GM21576 (cell line): ENCODE measurements around the gene TLCD1.

ENCODE experiments used
- ATAC-seq: cut with Tn5 transposase; IDR thresholded peaks from one replicate; pipeline ENCODE4 v1.9.1; 2021; ENCODE audit warnings: mild to moderate bottlenecking, moderate library complexity; ENCODE audit not compliant: unreplicated experiment

The TLCD1 gene

DNA sequence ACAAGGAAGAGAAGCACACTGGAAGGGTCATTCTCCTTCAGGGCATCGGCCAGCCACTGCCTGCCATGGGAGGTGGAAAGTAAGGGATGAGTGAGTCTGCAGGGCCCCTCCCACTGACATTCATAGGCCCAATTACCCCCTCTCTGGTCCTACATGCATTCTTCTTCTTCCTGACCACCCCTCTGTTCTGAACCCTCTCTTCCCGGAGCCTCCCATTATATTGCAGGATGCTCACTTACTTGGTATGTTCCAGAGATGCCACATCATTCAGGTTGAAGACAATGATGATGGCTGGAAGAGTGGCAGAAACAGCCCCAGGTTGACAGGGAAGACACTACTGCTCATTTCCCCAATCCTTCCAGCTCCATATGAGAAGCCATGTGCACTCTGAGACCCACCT is 10.8 kb downstream of the TLCD1 start:
- no peak for ATAC-seq

DNA sequence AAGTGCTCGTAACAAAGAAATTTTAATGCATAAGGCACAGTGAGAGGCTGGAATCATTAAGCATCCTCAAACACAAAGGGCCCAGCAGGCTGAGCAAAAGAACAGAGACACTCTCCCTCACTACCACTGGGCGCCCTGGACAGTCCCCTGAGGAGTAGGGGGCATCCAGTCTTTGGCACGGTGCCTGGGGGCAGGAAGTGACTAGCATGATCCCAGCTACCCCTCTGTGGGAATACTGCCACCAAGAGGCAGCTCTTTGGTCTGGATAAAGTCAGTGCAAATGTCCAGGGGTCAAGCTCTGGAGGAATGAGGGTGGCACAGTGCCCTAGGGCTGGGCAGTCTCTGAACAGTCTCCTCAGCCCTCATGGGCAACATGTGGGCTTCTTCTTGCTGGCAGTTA is 11.8 kb downstream of the TLCD1 start:
- ATAC-seq = no peak

DNA sequence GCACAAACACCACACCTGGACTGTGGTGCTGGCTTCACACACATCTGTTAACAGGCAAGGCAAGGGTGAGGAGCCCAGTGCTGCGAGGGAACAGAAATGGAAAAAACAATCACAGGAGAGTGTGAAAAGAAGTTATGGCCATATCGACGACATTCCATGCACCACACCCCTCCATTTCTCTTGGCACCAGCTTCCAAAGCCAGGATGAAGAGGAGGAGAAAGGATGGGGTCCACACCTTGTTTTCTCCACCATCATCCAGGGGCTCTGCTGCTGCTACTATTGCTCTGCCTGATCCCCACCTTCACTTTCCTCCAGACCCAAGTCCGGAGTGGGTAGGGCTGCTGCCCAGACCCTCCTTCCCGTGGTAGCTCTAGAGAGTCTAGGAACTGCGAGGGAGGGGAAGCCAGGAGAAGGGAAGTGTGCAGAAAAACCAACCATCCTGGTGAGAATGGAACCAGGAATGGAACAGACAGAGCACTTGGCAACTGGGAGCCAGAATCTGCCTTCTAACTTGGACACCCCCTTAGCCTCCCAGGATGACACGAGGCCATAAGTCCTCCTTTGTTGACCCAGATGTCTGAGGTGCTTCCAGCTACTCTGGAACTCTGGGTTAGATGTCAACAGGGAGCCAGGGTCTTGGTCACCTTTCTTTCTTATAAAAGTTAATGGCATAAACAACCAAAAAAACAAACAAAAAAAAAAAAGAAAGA is 13.2 kb downstream of the TLCD1 start:
- ATAC-seq = no peak

DNA sequence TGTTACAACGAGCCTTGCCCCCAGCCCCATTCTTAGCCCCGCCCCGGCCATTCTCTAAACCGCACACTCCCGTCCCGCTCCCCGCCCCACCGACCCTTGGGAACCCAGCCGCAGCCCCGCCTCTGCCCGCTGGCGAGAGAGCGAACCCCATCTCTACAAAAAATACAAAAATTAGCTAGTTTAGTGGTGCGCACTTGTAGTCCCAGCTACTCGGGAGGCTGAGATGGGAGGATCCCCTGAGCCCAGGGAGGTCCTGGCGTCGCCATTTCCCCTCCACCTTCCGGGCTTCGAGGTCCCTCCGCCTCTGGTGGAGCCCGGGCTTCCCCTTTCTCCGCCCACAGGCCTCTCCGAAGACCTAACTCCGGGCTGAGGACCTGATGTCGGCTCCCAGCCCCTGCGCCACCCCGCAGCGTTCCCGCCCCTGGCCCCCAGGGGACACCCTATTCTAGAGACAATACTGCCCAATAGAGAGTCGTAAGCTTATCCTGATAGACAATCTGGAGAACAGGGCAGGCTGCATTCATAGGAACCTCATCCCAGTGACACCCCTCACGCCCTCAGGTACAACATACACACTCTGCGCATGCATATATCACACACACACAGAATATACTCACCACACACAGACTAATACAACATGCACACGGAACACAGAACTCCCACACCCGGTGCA is 13.9 kb downstream of the TLCD1 start:
- ATAC-seq = no peak

DNA sequence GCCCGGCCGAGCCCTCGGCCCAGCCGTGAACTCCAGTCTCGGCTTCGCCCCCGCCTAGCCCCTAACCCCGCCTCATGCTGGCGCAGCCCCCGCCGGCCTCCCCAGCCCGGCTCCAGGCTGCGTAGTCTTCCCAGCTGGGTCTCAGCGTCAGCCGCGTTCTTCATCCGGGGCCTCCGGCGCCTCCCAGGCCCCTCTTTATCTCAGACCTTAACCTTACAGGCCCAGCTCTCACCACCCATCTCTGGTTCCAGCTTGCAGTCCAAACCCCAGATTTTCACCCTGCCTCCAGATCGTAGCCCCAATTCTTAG is 14.4 kb downstream of the TLCD1 start, which contains the start of gene PROCA1:
TSS of gene PROCA1 (minus strand) at position 166 of the 309 bp plus-strand sequence. CDS start 228 bp downstream, outside the sequence.
- peak; percentile 5 for ATAC-seq

DNA sequence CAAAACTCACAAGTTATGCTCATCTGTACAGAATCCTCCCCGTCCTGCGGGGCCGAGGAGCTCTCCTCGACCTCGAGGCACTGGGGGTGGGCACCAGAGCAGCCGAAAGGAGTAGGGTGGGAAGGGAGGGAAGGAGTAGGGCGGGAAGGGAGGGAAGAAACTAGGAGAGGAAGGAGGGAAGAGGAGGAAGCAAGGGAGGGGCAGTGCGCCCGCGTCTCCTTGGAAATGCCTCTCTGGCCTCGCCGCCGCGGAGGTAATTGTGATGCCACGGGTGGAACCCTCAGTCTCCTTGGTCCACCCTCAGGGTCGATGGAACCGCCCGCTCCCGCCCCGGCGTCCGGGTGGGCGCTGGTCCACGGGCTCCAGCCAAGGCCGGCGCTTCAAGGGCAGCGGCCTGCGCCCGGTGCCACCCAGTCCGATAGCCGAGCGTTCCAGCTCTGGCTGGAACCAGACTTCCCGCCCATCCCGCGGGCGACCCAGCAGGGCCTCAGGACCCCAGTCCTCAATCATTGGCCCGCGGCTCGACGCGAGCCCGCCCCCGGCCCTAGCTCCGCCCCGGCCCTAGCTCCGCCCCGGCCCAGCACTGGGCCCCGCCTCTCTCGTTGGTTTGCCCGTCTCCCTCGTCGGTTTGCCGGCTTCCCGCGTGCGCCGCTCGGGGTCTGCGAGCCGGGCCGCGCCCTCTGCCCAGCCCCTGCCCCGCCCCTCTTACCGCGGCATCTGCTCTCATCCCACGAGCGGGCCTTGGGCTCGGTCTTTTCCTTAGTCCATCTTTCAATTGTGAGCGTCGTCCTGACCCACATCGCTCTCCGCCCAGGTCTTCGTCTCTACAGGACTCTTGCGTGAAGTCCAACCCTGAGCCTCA is 14.9 kb downstream of the TLCD1 start:
- peak; percentile 58 for ATAC-seq

DNA sequence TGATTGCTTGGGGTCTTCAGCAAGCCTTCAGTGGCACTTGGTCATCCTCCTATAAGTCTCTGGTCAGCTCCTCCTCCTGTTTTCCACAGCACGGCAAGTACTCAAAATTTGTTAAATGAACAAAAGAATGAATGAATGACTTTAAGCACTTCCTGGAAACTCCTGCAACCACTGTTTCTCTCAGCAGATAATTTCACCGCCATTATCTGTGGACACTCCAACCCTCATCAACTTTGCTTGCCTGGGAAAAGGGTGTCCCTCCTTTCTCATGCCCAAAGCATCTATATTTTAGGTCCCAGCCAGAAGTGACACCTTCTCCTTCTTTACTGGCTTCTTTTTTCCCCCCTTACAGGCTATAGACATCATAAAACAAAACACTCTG is 18.7 kb downstream of the TLCD1 start:
- no peak for ATAC-seq

DNA sequence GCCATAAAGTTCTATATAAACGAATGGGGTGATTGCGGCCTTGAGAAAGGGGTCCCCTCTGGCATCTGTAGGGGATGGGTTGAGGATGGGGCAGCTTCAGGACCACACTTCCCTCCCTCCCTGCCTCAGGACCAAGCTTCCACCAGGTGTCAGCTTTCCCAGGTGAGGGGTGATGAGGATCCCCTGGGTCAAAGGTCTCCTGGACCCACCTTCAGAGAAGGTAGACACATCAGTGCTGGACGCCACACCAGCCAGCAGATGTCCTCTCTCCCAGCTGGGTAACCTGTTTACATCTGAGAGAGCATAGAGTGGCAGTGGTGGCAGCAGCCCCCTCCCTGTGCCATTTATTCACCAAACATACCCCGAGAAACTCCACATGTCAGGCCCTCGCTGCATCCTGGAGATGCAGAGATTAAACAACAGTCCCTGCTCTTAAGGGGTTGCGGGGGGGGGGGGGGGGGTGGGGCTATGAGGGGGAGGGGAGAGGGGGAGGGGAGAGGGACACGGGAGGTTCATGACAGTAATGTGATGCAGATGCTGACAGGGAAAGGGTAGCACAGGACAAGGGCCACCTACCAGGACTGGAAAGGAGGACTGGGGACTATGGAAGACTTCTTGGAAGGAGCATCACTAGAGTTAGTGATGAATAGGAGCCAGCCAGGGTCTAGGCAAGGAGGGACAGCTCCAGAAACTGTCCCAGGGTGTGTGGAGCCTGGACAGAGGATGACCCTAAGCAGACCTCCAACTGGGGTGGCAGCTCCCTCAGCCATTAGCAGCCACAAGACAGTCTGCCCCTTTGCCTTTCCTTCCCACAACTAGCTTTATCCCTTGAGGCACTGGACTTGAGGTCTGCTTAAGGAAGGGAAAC is 19.3 kb downstream of the TLCD1 start:
- ATAC-seq = no peak

DNA sequence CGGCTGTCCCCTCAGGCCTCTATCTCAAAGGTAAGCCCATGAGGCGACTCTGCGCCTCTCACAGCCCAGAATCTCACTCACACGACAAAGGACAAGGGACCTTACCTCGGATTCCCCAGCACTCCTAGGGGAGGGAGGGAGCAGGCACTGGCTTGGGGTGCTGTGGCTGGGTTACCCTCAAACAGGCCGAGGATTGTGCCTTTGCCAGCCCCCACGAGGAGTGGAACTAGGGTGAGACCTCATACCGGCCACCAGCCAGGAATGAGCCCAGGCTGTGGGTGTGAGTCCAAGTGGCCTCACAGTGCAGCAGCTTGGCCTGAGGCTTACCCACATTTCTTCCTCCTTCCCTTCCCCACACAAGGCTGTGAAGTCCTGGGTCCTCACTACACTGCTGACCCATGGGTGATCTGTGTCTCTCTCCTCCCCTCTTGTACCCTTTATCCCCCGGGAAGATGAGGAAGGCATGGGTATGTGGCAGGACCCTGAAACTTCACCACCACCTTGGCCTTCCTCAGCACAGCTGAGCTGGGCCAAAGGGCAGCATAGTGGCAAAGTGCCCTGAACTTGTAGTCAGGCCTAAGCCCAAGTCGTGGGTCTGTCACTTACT is 20.2 kb downstream of the TLCD1 start:
- ATAC-seq = no peak

DNA sequence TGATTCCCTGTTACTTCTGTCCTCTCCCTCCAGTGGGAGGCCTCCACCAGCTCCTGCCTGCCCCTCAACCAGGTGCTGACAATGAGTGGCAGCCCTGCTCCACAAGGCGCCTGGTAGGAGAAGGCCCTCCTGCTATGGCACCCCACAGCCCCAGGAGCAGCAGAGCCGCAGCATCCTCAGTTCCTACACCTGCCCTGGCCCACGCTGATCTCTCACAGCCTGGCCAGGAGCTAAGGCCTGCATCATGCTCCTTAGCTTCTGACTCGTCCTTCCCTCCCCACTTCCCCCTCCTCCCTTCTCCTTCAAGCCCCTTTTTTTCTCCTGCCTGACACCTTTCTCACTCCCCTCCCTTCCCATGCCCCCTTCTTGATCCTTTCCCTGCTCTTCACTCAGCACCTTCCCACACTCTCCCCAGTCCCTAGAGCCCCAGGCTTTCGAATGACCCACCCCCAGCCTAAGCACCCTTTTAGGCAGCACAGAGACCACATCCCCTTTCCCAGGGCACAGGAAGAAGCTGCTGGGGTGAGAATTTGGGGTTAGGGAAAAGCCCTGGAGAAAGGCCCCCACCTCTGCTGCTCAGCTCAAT is 20.9 kb downstream of the TLCD1 start:
- no peak for ATAC-seq

DNA sequence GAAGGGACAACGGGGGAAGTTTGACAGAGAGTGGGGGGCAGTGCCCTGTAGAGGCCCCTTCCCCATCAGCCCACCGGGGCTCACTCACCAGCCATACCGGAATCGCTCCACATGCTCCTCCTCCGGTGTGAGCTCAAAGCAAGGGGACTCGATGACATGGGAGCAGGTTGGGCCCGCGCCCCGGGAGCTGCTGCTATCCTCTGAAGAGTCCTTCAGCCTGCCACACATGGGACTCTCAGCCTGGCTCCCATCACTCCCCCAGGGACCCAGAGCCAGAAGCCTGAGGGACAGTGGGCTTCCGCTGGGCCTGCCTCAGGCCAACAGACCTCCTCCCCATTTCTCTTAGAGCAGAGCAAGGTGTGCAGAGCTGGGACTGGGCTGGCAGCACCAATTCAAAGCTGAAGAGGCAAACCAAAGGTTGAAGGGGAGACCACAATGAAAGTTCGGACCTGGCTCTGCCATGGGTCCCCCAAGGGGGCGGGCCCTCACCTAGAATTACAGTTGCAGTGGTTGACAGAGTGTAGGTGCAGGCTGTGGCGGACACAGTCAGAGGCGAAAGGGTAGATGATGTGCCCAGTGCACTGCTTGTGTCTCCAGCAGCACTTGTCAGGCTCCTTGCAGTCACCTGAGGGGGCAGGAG is 21.7 kb downstream of the TLCD1 start:
- no peak for ATAC-seq

DNA sequence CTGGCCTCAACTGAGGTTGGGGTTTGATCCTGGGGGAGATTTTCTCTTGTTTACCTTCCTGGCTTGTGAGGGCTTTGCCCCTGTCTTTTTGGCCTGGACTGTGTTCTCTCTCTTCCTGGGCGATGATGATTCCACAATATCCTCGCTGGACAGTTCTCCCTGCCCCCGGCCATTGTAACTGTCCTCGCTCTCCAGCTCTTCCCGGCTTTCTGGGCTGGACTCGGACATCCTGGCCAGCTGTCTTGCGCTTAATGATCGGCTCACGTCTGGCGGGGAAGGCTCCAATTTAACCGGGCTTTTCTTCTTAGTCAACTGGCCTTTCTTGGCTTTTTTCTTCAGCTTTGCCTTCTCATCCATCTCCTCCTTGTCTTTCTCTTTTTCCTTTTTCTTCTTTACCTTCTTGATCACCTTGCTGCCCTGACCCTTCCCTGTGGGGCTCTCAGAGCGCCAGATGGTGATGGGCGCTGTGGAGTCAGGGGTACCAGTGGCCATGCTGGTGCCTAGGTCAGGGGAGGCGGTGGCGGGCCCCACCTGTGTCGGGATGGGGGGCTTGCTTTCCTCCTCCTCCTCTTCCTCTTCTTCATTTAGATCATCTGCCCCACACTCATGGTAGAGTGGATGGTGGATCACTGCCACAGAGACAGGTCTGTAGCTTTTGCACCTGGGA is 22.3 kb downstream of the TLCD1 start:
- no peak for ATAC-seq

DNA sequence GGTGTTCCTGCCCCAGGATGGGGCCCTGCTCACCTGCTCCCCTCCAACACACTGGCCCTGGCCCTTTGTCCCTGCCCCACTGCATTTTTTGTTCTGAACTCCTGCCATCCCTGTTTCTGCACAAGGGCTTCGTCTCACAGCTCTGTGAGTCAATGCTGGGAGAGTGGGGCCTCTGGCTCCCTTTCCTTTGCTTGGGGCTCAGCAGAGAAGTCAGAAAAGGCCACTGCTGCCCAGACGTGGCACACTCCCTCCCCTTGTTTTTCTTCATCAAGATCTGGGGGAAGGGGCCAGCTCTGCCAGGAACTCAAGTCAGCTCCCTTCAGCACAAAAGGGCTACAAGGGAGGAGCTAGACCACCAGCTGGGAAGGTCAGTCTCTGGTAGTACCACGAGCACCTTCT is 23.3 kb downstream of the TLCD1 start:
- ATAC-seq = no peak

DNA sequence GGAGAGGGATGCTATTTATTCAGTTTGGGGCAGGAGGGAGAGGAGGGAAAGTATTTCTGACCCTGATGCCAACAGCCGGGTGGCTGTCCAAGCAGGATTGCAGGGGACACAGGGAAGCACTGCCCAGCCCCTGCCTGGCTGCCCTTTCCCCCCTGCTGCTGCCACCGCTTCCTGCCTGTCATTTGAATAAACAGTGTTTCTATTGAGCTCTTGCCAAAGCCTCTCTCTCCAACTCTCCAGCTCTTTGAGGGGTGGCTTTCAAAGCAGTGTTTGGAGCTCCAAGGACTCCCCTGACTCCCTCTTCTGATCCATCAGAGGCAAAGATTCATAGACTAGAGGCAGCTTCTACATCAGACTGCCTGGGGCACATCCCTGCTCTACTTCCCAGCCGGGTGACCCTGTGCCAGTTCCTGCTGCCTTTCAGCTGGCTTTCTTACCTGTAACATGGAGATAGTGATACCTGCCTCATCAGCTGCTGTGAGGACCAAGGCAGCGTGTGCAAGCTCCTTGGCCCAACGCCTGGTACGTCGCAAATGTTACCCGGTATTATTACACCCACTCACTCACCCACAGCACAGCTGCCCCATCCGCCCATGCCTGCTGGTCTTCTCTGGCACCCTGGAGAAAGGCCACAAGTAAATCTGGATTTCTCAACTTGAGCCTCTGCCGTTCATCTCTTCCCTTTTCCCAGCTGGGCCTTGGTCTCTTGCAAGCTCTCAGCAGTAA is 23.8 kb downstream of the TLCD1 start:
- no peak for ATAC-seq

DNA sequence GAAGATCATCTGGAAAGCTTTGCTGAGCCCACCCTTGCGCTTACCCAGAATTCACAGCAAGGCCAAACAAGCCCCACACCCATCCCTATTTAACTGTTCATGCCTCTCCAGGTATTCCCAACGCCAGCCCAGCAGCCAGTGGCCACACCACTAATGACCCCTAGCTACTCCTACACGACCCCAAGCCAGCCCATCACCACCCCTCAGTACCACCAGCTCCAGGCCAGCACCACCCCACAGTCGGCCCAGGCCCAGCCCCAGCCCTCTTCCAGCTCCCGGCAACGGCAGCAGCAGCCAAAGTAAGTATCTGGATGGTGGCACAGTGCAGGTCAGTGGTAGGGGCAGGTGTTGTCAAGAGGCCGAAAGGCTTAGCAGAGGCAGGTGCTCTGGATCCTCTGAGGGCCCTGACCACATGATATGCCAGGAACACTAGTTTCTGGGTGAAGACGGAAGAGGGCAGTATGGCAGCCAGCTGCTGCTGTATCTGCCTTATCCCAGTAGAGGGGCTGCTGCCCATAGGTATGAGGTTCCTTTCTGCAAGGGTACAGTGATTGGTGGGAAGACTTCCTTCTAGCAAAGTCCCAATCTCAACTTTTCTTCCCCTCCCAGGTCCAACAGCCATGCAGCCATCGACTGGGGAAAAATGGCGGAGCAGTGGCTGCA is 25.1 kb downstream of the TLCD1 start:
- no peak for ATAC-seq

DNA sequence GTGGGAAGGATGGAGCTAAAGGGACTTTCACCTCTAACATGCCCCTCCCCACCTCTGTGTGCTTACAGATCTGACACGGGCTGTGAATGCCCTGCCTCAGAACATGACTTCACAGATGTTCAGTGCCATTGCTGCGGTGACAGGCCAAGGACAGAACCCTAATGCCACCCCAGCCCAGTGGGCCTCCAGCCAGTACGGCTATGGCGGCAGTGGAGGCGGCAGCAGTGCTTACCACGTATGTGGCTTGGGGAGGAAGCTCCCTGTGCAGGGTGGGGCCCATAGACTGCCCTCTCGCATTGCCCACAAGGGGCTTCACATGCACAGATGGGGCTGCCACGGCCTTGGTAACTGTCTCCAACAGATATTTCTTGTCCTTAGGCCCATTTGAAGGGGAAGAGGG is 25.8 kb downstream of the TLCD1 start:
- ATAC-seq = no peak

DNA sequence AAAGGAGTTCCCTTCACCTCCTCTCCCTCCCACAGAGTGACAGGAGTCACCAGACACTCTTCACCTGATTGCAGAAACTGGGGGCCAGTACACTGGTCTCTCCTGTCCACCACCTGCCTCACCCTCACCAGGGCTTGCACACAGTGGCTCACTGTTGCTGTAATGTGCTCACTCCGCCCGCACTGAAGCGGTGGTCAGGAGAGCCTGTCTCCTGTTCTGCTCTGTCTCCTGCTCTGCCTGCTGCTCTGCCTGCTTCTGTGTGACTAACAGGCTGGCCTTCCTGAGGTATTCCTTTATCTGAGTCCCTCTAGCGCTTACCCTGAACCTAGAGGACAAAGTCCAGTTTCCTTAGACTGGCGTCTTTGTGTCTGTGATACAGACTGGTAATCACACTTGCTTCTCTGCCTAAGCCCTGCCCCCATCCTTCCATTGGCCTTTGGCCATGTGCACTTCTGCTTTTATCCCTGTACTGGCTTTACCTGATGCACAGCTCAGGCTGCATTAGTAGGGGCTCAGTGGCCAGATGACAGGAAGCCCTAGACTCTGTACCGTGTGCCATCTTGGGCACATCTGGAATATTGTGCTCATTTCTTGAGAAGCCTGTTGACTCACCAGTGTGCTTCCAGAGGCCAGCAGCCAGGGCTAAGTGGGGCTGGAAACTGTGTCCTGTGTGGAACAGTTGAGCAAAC is 27.6 kb downstream of the TLCD1 start:
- no peak for ATAC-seq
